B cell (primary cell): ENCODE results near the gene TP53BP1. TPM values are rescaled to one million over a fixed set of nuclear protein-coding genes. Genes with fewer than 3 reads are reported as not detected.

Experiments
- ATAC-seq: fragments of 200-7000 bp; cut with Tn5 transposase; one replicate; pipeline ENCODE4 v1.10.0; 2021; ENCODE audit warnings: low read depth, mild to moderate bottlenecking, moderate number of reproducible peaks, moderate library complexity
- CTCF ChIA-PET: fragments of 350-600 bp; sonication (Branson Sonifier 250); formaldehyde crosslinking; loops from one replicate; lab custom pipeline; 2021; ENCODE audit warnings: antibody characterized with exemption, inconsistent platforms; lab: Charles Lee
- POLR2A ChIA-PET: fragments of 350-600 bp; sonication (Branson Sonifier 250); formaldehyde crosslinking; loops from one replicate; lab custom pipeline; 2021; ENCODE audit warnings: antibody characterized with exemption; lab: Charles Lee
- DNase-seq: peaks from one replicate; pipeline ENCODE4 v3.0.0; 2013
- H2AFZ ChIP-seq: 2 replicates; pipeline ENCODE4 v1.6.1; 2012; ENCODE audit warnings: mild to moderate bottlenecking, low read depth, low read length; ENCODE audit not compliant: insufficient read depth, poor library complexity, severe bottlenecking
- H3K27ac ChIP-seq, 2 donors: 1 replicate in 1 of 2; 2 replicates in 1 of 2; pipeline ENCODE4 v1.5.1; 2012 to 2013; ENCODE audit warnings: low read length in 2 of 2, mild to moderate bottlenecking in 2 of 2, moderate library complexity in 1 of 2
- H3K27me3 ChIP-seq, 4 experiments: fragments of 200-600 bp in 1 of 4; sonication (generic) in 1 of 4; replicated peaks in 1 of 4; 1 replicate in 2 of 4; 2 replicates in 2 of 4; pipeline versions ENCODE4 v1.6.1 to v1.7.0; 2013 to 2016; ENCODE audit warnings: low read length in 3 of 4, mild to moderate bottlenecking in 2 of 4, mixed read lengths in 1 of 4, moderate library complexity in 1 of 4; ENCODE audit not compliant: insufficient read depth in 4 of 4, control insufficient read depth in 3 of 4; ENCODE audit errors: control extremely low read depth in 1 of 4
- H3K36me3 ChIP-seq, 2 experiments: replicated peaks in 1 of 2; 1 replicate in 1 of 2; 2 replicates in 1 of 2; pipeline versions ENCODE4 v1.6.1 to v1.7.1; 2013; ENCODE audit warnings: low read length in 1 of 2; ENCODE audit not compliant: insufficient read depth in 2 of 2, control insufficient read depth in 1 of 2; ENCODE audit errors: control extremely low read depth in 1 of 2, extremely low read depth in 1 of 2
- H3K4me1 ChIP-seq, 2 donors: fragments of 200-600 bp in 1 of 2; sonication (generic) in 1 of 2; 1 replicate in 1 of 2; 2 replicates in 1 of 2; pipeline versions ENCODE4 v1.5.1 to v1.6.1; 2013 to 2017; ENCODE audit warnings: low read length in 2 of 2; ENCODE audit not compliant: control insufficient read depth in 2 of 2, insufficient read depth in 2 of 2
- H3K4me2 ChIP-seq: replicated peaks from 2 replicates; pipeline ENCODE3; 2012; ENCODE audit warnings: mild to moderate bottlenecking, low read depth, low read length; ENCODE audit not compliant: poor library complexity, severe bottlenecking
- H3K4me3 ChIP-seq, 5 experiments: fragments of 200-600 bp in 1 of 5; sonication (generic) in 1 of 5; 1 replicate in 3 of 5; 2 replicates in 2 of 5; pipeline versions ENCODE4 v1.5.1 to v1.7.0; 2011 to 2016; ENCODE audit warnings: low read length in 4 of 5, mild to moderate bottlenecking in 4 of 5, low read depth in 2 of 5, control low read depth in 1 of 5, moderate library complexity in 1 of 5; ENCODE audit not compliant: insufficient read depth in 1 of 5; ENCODE audit errors: control extremely low read depth in 1 of 5, extremely low read depth in 1 of 5
- H3K79me2 ChIP-seq: fragments of 200-600 bp; sonication (generic); one replicate; pipeline ENCODE4 v1.6.0; 2016; ENCODE audit warnings: low read length; ENCODE audit not compliant: control insufficient read depth, insufficient read depth
- H3K9ac ChIP-seq: fragments of 200-600 bp; sonication (generic); 2 replicates; pipeline ENCODE4 v1.6.1; 2017; ENCODE audit warnings: mild to moderate bottlenecking, low read length, moderate library complexity
- H3K9me3 ChIP-seq, 3 donors: one replicate each; pipeline versions ENCODE4 v1.6.1 to v1.7.1; 2013; ENCODE audit warnings: low read length in 2 of 3; ENCODE audit not compliant: control insufficient read depth in 2 of 3, insufficient read depth in 1 of 3; ENCODE audit errors: control extremely low read depth in 1 of 3
- H4K20me1 ChIP-seq: 2 replicates; pipeline ENCODE4 v1.6.0; 2012; ENCODE audit warnings: mild to moderate bottlenecking, low read length; ENCODE audit not compliant: insufficient read depth, control insufficient read depth, poor library complexity, severe bottlenecking
- H3K27ac Mint-ChIP-seq: one replicate; pipeline ENCODE4 v1.8.0; 2021; ENCODE audit warnings: mixed read lengths
- H3K27me3 Mint-ChIP-seq: one replicate; pipeline ENCODE4 v1.8.0; 2021; ENCODE audit warnings: mixed read lengths
- H3K4me1 Mint-ChIP-seq: one replicate; pipeline ENCODE4 v1.8.0; 2021; ENCODE audit warnings: mixed read lengths
- H3K4me3 Mint-ChIP-seq: one replicate; pipeline ENCODE4 v1.8.0; 2021; ENCODE audit warnings: mixed read lengths
- H3K9me3 Mint-ChIP-seq: one replicate; pipeline ENCODE4 v1.8.0; 2022; ENCODE audit warnings: mixed read lengths; ENCODE audit not compliant: insufficient read depth
- CTCF ChIP-seq: fragments of 200-600 bp; IDR thresholded peaks from one replicate; pipeline ENCODE4 v1.8.0; 2022; ENCODE audit warnings: antibody characterized with exemption, mild to moderate bottlenecking
- EZH2 ChIP-seq: IDR thresholded peaks from 2 replicates; pipeline ENCODE4 v1.6.1; 2012; ENCODE audit warnings: borderline replicate concordance, low read depth, mild to moderate bottlenecking, moderate library complexity, low read length; ENCODE audit not compliant: insufficient read depth, poor library complexity, severe bottlenecking
- WGBS: methylation state at CpG from one replicate; pipeline ENCODE4 v1.1.5; 2013; ENCODE audit warnings: missing lambda C conversion rate; ENCODE audit not compliant: insufficient coverage; 5-methylcytosine and 5-hydroxymethylcytosine counted together
- intact Hi-C: fragments of 100-400 bp; cut with micrococcal nuclease; formaldehyde crosslinking; loops from one replicate; pipeline ENCODE4 v1.10.0; 2022
- polyA plus RNA-seq: library from polyadenylated mRNA; depleted of rRNA; stranded (reverse); fragments of >200 nt; gene quantifications from 2 replicates; pipeline ENCODE4 v1.2.3, GENCODE V29; 2012
- total RNA-seq, 2 donors: library from RNA; stranded (reverse); fragments of 120-200 nt in 1 of 2; gene quantifications; 1 replicate in 1 of 2; 2 replicates in 1 of 2; pipeline versions ENCODE4 v1.2.3 to v1.2.4, GENCODE V29; 2013 to 2022

Gene TP53BP1
- total and polyA plus RNA-seq, 2 donors (not counting 1 experiment from before 2014, with no cell fraction given): 13.1 to 70.5 TPM

- Mint-ChIP-seq H3K27me3 (peaks cover 51% of the 10 kb centered on the region), H3K4me1 (peaks cover 22% of the 10 kb centered on the region), H3K27ac (no peak within 1 kb of the TSS), H3K9me3 (no peaks in the 10 kb centered on the region), H3K4me3 (peak within 1 kb of the TSS; percentile 70)
- H3K9ac ChIP-seq: peak within 1 kb of the TSS; percentile 33
- H3K4me3 ChIP-seq: peak within 1 kb of the TSS in 1 of 5 experiments; percentile 43
- POLR2A ChIA-PET: no interaction called here
- 0% methylated on average over 2 of the region's 15 CpGs for WGBS
- peaks cover 21% of the 10 kb centered on the region in 2 donors for H3K4me1 ChIP-seq
- H3K27me3 ChIP-seq: peaks cover 0 to 45% (median 23%) of the 10 kb centered on the region in 4 experiments
- ATAC-seq (no peak), DNase-seq (peak; percentile 35)
- no peaks in the 10 kb centered on the region for H4K20me1 ChIP-seq
- TF ChIP-seq CTCF: no peak
- no peak for TF ChIP-seq EZH2
- no peaks in the 10 kb centered on the region for H3K79me2 ChIP-seq
- no peak within 1 kb of the TSS for H3K27ac ChIP-seq
- no peaks in the 10 kb centered on the region for H3K36me3 ChIP-seq
- peaks cover 0 to 4% (median 0%) of the 10 kb centered on the region in 3 donors for H3K9me3 ChIP-seq
- H3K4me2 ChIP-seq: peak within 1 kb of the TSS; percentile 68
- intact Hi-C loops: loop anchor here (10.0 kb wide), 1 partner anchor 333 kb away; the partner anchor contains the start of gene CCNDBP1
- H2AFZ ChIP-seq: peak within 1 kb of the TSS; percentile 64
- CTCF ChIA-PET: interaction anchor here (0.8 to 1.1 kb wide), 2 partner anchors 25 to 151 kb away, joined by 3 read pairs; no protein-coding TSS in a partner anchor
Measured at GRCh38 chr15:43517354-43518196, 24.6 kb upstream of the TP53BP1 start, which contains the start of gene MAP1A. Gene MAP1A (plus strand): TSS chr15:43517608. CDS start chr15:43521474, 3,866 bp downstream.
